Choroid plexus epithelial cell (primary cell): ENCODE data around the gene CAGE1.

Experiments
- DNase-seq: peaks from one replicate; pipeline ENCODE4 v3.0.0-alpha.2; 2010; ENCODE audit warnings: low read depth
- H3K4me3 ChIP-seq: 2 replicates; pipeline ENCODE4 v1.5.1; 2011; ENCODE audit warnings: low read depth, mild to moderate bottlenecking, control low read depth, low read length, moderate library complexity
- CTCF ChIP-seq: conservative IDR thresholded peaks from 2 replicates; pipeline ENCODE4 v1.5.1; 2011; ENCODE audit warnings: low read depth, mild to moderate bottlenecking, control low read depth, inconsistent platforms, low read length, moderate library complexity

Gene CAGE1

GRCh38 chr6:7431674-7432390 is 42.3 kb upstream of the CAGE1 start:
- TF ChIP-seq CTCF = no peak
- DNase-seq = peak; percentile 58
- no peak overlapping the region for H3K4me3 ChIP-seq

- TF ChIP-seq CTCF = no peak
- no peak for DNase-seq
- H3K4me3 ChIP-seq = no peak overlapping the region
Measured at GRCh38 chr6:7431313-7431673, 41.8 kb upstream of the CAGE1 start.

GRCh38 chr6:7426447-7427169 is 37.1 kb upstream of the CAGE1 start:
- TF ChIP-seq CTCF = no peak
- peak; percentile 36 for DNase-seq
- H3K4me3 ChIP-seq = peak overlapping the region; percentile 2

- H3K4me3 ChIP-seq = no peak overlapping the region
- TF ChIP-seq CTCF = no peak
- no peak for DNase-seq
Measured at GRCh38 chr6:7425808-7426190, 36.3 kb upstream of the CAGE1 start.

GRCh38 chr6:7424967-7425807 is 35.6 kb upstream of the CAGE1 start:
- peak; percentile 75 for TF ChIP-seq CTCF
- DNase-seq = peak; percentile 75
- no peak overlapping the region for H3K4me3 ChIP-seq

GRCh38 chr6:7424058-7424457 is 34.5 kb upstream of the CAGE1 start:
- H3K4me3 ChIP-seq = no peak overlapping the region
- TF ChIP-seq CTCF = no peak
- DNase-seq = no peak
